A673 (cell line): Measurements from ENCODE around the gene PXN. TPM values are rescaled to one million over a fixed set of nuclear protein-coding genes. Genes with fewer than 3 reads are reported as not detected.

Experiments used
- BruUV-seq: library from RNA; stranded (reverse); fragments of 400-500 nt; replicated peaks from 2 replicates; lab custom pipeline; 2021; lab: Mats Ljungman, UMichigan
- CTCF ChIA-PET: fragments of 300-600 bp; sonication (Branson Sonifier 250); formaldehyde crosslinking; loops from one replicate; lab custom pipeline; 2022; ENCODE audit warnings: antibody characterized with exemption; lab: Charles Lee
- POLR2A ChIA-PET: fragments of 300-600 bp; sonication (Branson Sonifier 250); formaldehyde crosslinking; loops from one replicate; lab custom pipeline; 2022; ENCODE audit warnings: antibody characterized with exemption; ENCODE audit not compliant: low non-redundant PET; lab: Charles Lee
- DNase-seq: peaks from one replicate; pipeline ENCODE4 v3.0.0-alpha.2; 2015; ENCODE audit warnings: low spot score
- H3K27ac ChIP-seq: fragments of 200-600 bp; sonication (generic); 2 replicates; pipeline ENCODE4 v1.5.1; 2016; ENCODE audit warnings: mixed run types, low read depth, mild to moderate bottlenecking, mixed read lengths, antibody characterized with exemption, low read length; ENCODE audit not compliant: poor library complexity, severe bottlenecking
- H3K27me3 ChIP-seq: fragments of 200-600 bp; sonication (generic); replicated peaks from 2 replicates; pipeline ENCODE4 v1.6.1; 2017; ENCODE audit warnings: mixed run types, low read depth, mild to moderate bottlenecking, mixed read lengths, antibody characterized with exemption, low read length; ENCODE audit not compliant: insufficient read depth, poor library complexity
- H3K36me3 ChIP-seq: fragments of 200-600 bp; sonication (generic); 2 replicates; pipeline ENCODE4 v1.6.1; 2016; ENCODE audit warnings: mixed run types, mild to moderate bottlenecking, mixed read lengths, antibody characterized with exemption, low read length; ENCODE audit not compliant: insufficient read depth, poor library complexity, severe bottlenecking
- H3K4me1 ChIP-seq: fragments of 200-600 bp; sonication (generic); 2 replicates; pipeline ENCODE4 v1.6.1; 2017; ENCODE audit warnings: mixed run types, mild to moderate bottlenecking, mixed read lengths, antibody characterized with exemption, low read length; ENCODE audit not compliant: insufficient read depth, poor library complexity, severe bottlenecking
- H3K4me3 ChIP-seq: fragments of 200-600 bp; sonication (generic); 2 replicates; pipeline ENCODE4 v1.5.1; 2016; ENCODE audit warnings: low read depth, mixed run types, mild to moderate bottlenecking, mixed read lengths, low read length; ENCODE audit not compliant: poor library complexity, severe bottlenecking
- H3K9me3 ChIP-seq: fragments of 200-600 bp; sonication (generic); 2 replicates; pipeline ENCODE4 v1.6.1; 2016; ENCODE audit warnings: mixed run types, low read depth, mild to moderate bottlenecking, mixed read lengths, antibody characterized with exemption, low read length; ENCODE audit not compliant: poor library complexity, severe bottlenecking
- CTCF ChIP-seq: fragments of 300-800, 200-600 bp; sonication (generic); conservative IDR thresholded peaks from 2 replicates; pipeline ENCODE4 v1.5.1; 2017; ENCODE audit warnings: low read depth, mild to moderate bottlenecking, antibody characterized with exemption, low read length, moderate library complexity, mixed read lengths
- EZH2 ChIP-seq: fragments of 200-600 bp; sonication (generic); IDR thresholded peaks from 2 replicates; pipeline ENCODE4 v1.6.1; 2017; ENCODE audit warnings: borderline replicate concordance, low read depth, mild to moderate bottlenecking, mixed read lengths, antibody characterized with exemption, low read length; ENCODE audit not compliant: poor library complexity, severe bottlenecking
- intact Hi-C: fragments of 100-400 bp; cut with micrococcal nuclease; formaldehyde crosslinking; loops from one replicate; pipeline ENCODE4 v1.10.0; 2022; ENCODE audit not compliant: unreplicated experiment
- total RNA-seq: library from RNA; stranded (reverse); gene quantifications from 2 replicates; pipeline ENCODE4 v1.2.3, GENCODE V29; 2021

Gene PXN
- total RNA-seq, 1 experiment from 2014 or later = 127 TPM

GRCh38 chr12:120276734-120277133, 11.2 kb upstream of the PXN start:
- Histone ChIP-seq H3K27me3 (no peaks in the 10 kb centered on the region), H3K36me3 (no peaks in the 10 kb centered on the region), H3K4me1 (peaks cover 6% of the 10 kb centered on the region), H3K4me3 (no peak overlapping the region), H3K9me3 (no peaks in the 10 kb centered on the region), H3K27ac (no peak overlapping the region)
- intact Hi-C loops = no loop called here
- TF ChIP-seq CTCF = no peak
- TF ChIP-seq EZH2 = no peak
- no peak for DNase-seq
- CTCF ChIA-PET = no interaction called here
- POLR2A ChIA-PET = no interaction called here
- BruUV-seq = no TSS peak

DNA sequence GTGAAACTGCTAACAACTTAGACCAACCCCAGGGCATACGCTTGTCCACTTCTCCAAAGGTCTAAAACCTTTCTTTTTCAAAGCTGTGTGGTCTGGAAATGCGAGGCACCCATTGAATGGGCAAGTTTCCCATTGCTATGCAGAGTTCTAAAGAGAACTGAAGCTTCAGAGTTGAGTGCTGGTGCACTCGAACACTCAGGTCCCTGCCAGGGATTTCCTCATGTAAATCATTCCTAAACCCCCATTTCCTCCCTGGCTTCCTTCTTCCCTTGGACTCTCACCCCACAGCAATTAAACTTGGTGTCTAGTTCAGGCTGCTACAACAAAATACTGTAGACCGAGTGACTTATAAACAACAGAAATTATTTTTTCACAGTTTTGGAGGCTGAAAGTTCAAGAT, 2.2 kb upstream of the PXN start:
- TF ChIP-seq EZH2 (no peak), CTCF (no peak)
- no TSS peak for BruUV-seq
- Histone ChIP-seq H3K4me1 (peaks cover 24% of the 10 kb centered on the region), H3K9me3 (no peaks in the 10 kb centered on the region), H3K27me3 (no peaks in the 10 kb centered on the region), H3K27ac (peak overlapping the region; percentile 53), H3K4me3 (no peak overlapping the region), H3K36me3 (no peaks in the 10 kb centered on the region)
- ChIA-PET CTCF (interaction anchor here (0.6 to 8.5 kb wide), 3 partner anchors 23 to 39 kb away, joined by 3 to 141 read pairs (median 5); no protein-coding TSS in a partner anchor), POLR2A (interaction anchor here (0.6 to 0.9 kb wide), 2 partner anchors 24 to 48 kb away, joined by 3 read pairs; no protein-coding TSS in a partner anchor)
- DNase-seq = peak; percentile 64
- intact Hi-C loops = loop anchor here (10.0 kb wide), 1 partner anchor 153 kb away; the partner anchor contains the start of gene RAB35

GRCh38 chr12:120266180-120266870, 795 bp upstream of the PXN start:
- no peaks in the 10 kb centered on the region for H3K36me3 ChIP-seq
- no peak for DNase-seq
- no peak overlapping the region for H3K4me3 ChIP-seq
- H3K4me1 ChIP-seq = peaks cover 28% of the 10 kb centered on the region
- TF ChIP-seq EZH2 (no peak), CTCF (no peak)
- H3K27ac ChIP-seq = no peak overlapping the region
- H3K27me3 ChIP-seq = no peaks in the 10 kb centered on the region
- POLR2A ChIA-PET = no interaction called here
- BruUV-seq = no TSS peak
- CTCF ChIA-PET = interaction anchor here (0.6 to 8.5 kb wide), 8 partner anchors 9 to 359 kb away, joined by 4 to 141 read pairs (median 8); partner anchors contain the start of gene RNU4-2
- intact Hi-C loops = loop anchor here (1.0 to 10.0 kb wide), 2 partner anchors 38 to 152 kb away; partner anchors contain the start of gene RAB35
- no peaks in the 10 kb centered on the region for H3K9me3 ChIP-seq
